ENCODE results near the gene UBA1. TPM values are rescaled to one million over a fixed set of nuclear protein-coding genes. Genes with fewer than 3 reads are reported as not detected.

UBA1 gene
- total and polyA plus RNA-seq, 10 of the 15 experiments (the other 5 are each of a cell fraction or from before 2014, with no cell fraction given) = 60.4 to 314 (median 216) TPM

- TF ChIP-seq CUX1 (IDR thresholded peaks at IDR 0.05; ENCODE audit: insufficient replicate concordance, low read depth, low read length) (no peak), SMC3 (IDR thresholded peaks at IDR 0.05; ENCODE audit: borderline replicate concordance, low read length) (no peak), RAD51 (IDR thresholded peaks at IDR 0.05) (no peak), ZNF592 (IDR thresholded peaks at IDR 0.05) (no peak), CTCF (IDR thresholded peaks at IDR 0.05 in 2 of 3, conservative IDR thresholded peaks at IDR 0.05 in 1 of 3; ENCODE audit: control insufficient read depth in 2 of 3, extremely low read depth in 1 of 3, insufficient read depth in 1 of 3, low read depth in 3 of 3, low read length in 3 of 3) (no peak), NBN (IDR thresholded peaks at IDR 0.05) (no peak), ASH2L (IDR thresholded peaks at IDR 0.05; ENCODE audit: borderline replicate concordance, low read depth) (no peak), SUZ12 (IDR thresholded peaks at IDR 0.05; ENCODE audit: unreplicated experiment) (no peak), RELB (IDR thresholded peaks at IDR 0.05; ENCODE audit: low read depth) (no peak), RB1 (IDR thresholded peaks at IDR 0.05; ENCODE audit: borderline replicate concordance) (no peak)
These were observed 11.4 kb upstream of the UBA1 start (continued) for GRCh38 chrX:47182106-47182700.

All from GM12878 (cell line).